Gastroesophageal sphincter (tissue), 4 donors: Measurements from ENCODE around the gene RAP2C. TPM values are rescaled to one million over a fixed set of nuclear protein-coding genes. Genes with fewer than 3 reads are reported as not detected.
"Not testable (repeated sequence)": the region's sequence is repeated elsewhere in the genome, so short reads cannot be mapped to it uniquely, and the experiment has no call there.

Experiments used
- ATAC-seq: fragments of 150-250 bp; one replicate; pipeline ENCODE4 v1.9.1; 2016; ENCODE audit warnings: mild to moderate bottlenecking, moderate library complexity
- H3K27ac ChIP-seq, 4 donors: fragments of 200-600 bp; sonication (generic) in 3 of 4; 1 replicate in 3 of 4; 2 replicates in 1 of 4; pipeline ENCODE4 v1.5.1; 2016 to 2019
- H3K27me3 ChIP-seq: fragments of 200-600 bp; sonication (generic); one replicate; pipeline ENCODE4 v1.5.1; 2019
- H3K36me3 ChIP-seq, 2 donors: fragments of 200-600 bp; sonication (generic); one replicate each; pipeline ENCODE4 v1.5.1; 2019; ENCODE audit warnings: control low read depth in 1 of 2
- H3K4me1 ChIP-seq, 3 donors: fragments of 200-600 bp; sonication (generic); 1 replicate in 2 of 3; 2 replicates in 1 of 3; pipeline ENCODE4 v1.5.1; 2016 to 2019; ENCODE audit warnings: control low read depth in 2 of 3
- H3K4me3 ChIP-seq, 2 donors: fragments of 200-600 bp; sonication (generic); one replicate each; pipeline ENCODE4 v1.5.1; 2019; ENCODE audit warnings: mild to moderate bottlenecking in 1 of 2, moderate library complexity in 1 of 2
- H3K9me3 ChIP-seq, 3 donors: fragments of 200-600 bp; sonication (generic); one replicate each; pipeline ENCODE4 v1.5.1; 2017 to 2019; ENCODE audit warnings: control low read depth in 2 of 3
- EP300 ChIP-seq: sonication (generic); formaldehyde crosslinking; IDR thresholded peaks from one replicate; pipeline ENCODE4 v1.6.1; 2017; ENCODE audit warnings: antibody characterized with exemption, mild to moderate bottlenecking
- POLR2A ChIP-seq, 2 donors: fragments of 450-650 bp; IDR thresholded peaks; one replicate each; pipeline ENCODE4 v1.6.1; 2017; ENCODE audit warnings: antibody characterized with exemption in 2 of 2, mild to moderate bottlenecking in 2 of 2, moderate library complexity in 1 of 2
- POLR2AphosphoS5 ChIP-seq: sonication (generic); formaldehyde crosslinking; IDR thresholded peaks from one replicate; pipeline ENCODE4 v1.6.1; 2017; ENCODE audit warnings: antibody characterized with exemption
- WGBS, 2 donors: methylation state at CpG; one replicate each; pipeline ENCODE4 v1.1.5; 2018; ENCODE audit warnings: low coverage in 1 of 2; 5-methylcytosine and 5-hydroxymethylcytosine counted together
- total RNA-seq, 4 donors: library from RNA; depleted of rRNA; stranded (reverse); fragments of >200 nt; gene quantifications; one replicate each; pipeline ENCODE4 v1.1.0, GENCODE V29; 2016
- TF ChIP-seq, protein P1 (sequence below), 4 experiments: fragments of 200-600 bp in 2 of 4; fragments of 450-650 bp in 2 of 4; sonication (generic) in 1 of 4; IDR thresholded peaks; one replicate each; pipeline ENCODE4 v1.5.1; 2017 to 2019; ENCODE audit warnings: antibody characterized with exemption in 4 of 4, mild to moderate bottlenecking in 2 of 4, moderate library complexity in 2 of 4

The RAP2C gene
- total RNA-seq, 4 donors from 2014 or later, result 14.5 to 19.9 (median 15.5) TPM

- Histone ChIP-seq H3K36me3 (no peaks in the 10 kb centered on the region), H3K27me3 (no peaks in the 10 kb centered on the region), H3K4me1 (no peaks in the 10 kb centered on the region), H3K27ac (no peak overlapping the region), H3K4me3 (no peak overlapping the region), H3K9me3 (no peaks in the 10 kb centered on the region)
- TF ChIP-seq POLR2A (IDR thresholded peaks at IDR 0.05) (no peak), POLR2AphosphoS5 (no peak), EP300 (no peak)
- TF ChIP-seq, protein P1, sequence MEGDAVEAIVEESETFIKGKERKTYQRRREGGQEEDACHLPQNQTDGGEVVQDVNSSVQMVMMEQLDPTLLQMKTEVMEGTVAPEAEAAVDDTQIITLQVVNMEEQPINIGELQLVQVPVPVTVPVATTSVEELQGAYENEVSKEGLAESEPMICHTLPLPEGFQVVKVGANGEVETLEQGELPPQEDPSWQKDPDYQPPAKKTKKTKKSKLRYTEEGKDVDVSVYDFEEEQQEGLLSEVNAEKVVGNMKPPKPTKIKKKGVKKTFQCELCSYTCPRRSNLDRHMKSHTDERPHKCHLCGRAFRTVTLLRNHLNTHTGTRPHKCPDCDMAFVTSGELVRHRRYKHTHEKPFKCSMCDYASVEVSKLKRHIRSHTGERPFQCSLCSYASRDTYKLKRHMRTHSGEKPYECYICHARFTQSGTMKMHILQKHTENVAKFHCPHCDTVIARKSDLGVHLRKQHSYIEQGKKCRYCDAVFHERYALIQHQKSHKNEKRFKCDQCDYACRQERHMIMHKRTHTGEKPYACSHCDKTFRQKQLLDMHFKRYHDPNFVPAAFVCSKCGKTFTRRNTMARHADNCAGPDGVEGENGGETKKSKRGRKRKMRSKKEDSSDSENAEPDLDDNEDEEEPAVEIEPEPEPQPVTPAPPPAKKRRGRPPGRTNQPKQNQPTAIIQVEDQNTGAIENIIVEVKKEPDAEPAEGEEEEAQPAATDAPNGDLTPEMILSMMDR (IDR thresholded peaks at IDR 0.05), result no peak
- no peak for ATAC-seq
These were observed 54.2 kb downstream of the RAP2C start for GRCh38 chrX:132165005-132165404.

- H3K4me1 ChIP-seq, H3K9me3 ChIP-seq, H3K27ac ChIP-seq, ATAC-seq, H3K27me3 ChIP-seq, H3K36me3 ChIP-seq, H3K4me3 ChIP-seq: not testable (repeated sequence)
- WGBS, 2 donors, result no CpG with 5 or more reads among the region's 3 CpGs
These were observed 56.2 kb downstream of the RAP2C start for GRCh38 chrX:132163094-132163493.

GRCh38 chrX:132153166-132153565 lies 66.1 kb downstream of the RAP2C start:
- Histone ChIP-seq H3K4me1 (no peaks in the 10 kb centered on the region), H3K4me3 (no peak overlapping the region), H3K36me3 (no peaks in the 10 kb centered on the region), H3K9me3 (no peaks in the 10 kb centered on the region), H3K27me3 (no peaks in the 10 kb centered on the region), H3K27ac (no peak overlapping the region)
- TF ChIP-seq POLR2AphosphoS5 (no peak), EP300 (no peak), POLR2A (IDR thresholded peaks at IDR 0.05) (no peak)
- TF ChIP-seq, protein P1 (IDR thresholded peaks at IDR 0.05), result no peak
- 60 to 66% methylated on average over 3 of the region's 4 CpGs for WGBS, 2 donors
- no peak for ATAC-seq

Other genes with a start within 250 kb of the RAP2C start
- 10 to 100 TPM; 11.8 to 18.0 (median 16.0) TPM for gene STK26, start 196.1 kb downstream of the RAP2C start, total RNA-seq
- not detected for gene FRMD7, start 91.4 kb downstream of the RAP2C start, total RNA-seq